Liver (tissue), 10 donors: ENCODE results near the gene CCL18. TPM values are rescaled to one million over a fixed set of nuclear protein-coding genes. Genes with fewer than 3 reads are reported as not detected.
"Not testable (repeated sequence)": the region's sequence is repeated elsewhere in the genome, so short reads cannot be mapped to it uniquely, and the experiment has no call there.

Experiments used
- DNase-seq: peaks from one replicate; pipeline ENCODE4 v3.0.0-alpha.2; 2017; ENCODE audit warnings: low spot score
- H3K27ac ChIP-seq, 2 donors: one replicate each; pipeline ENCODE4 v1.7.0; 2013; ENCODE audit warnings: inconsistent platforms in 2 of 2, low read length in 2 of 2, control low read depth in 1 of 2, low read depth in 1 of 2, mild to moderate bottlenecking in 1 of 2
- H3K27me3 ChIP-seq, 4 donors: one replicate each; pipeline versions ENCODE4 v1.6.1 to v1.7.0; 2013; ENCODE audit warnings: low read length in 3 of 4, inconsistent platforms in 1 of 4, mild to moderate bottlenecking in 1 of 4, moderate library complexity in 1 of 4; ENCODE audit not compliant: control insufficient read depth in 4 of 4, insufficient read depth in 4 of 4
- H3K36me3 ChIP-seq, 4 donors: one replicate each; pipeline versions ENCODE4 v1.6.1 to v1.7.0; 2013; ENCODE audit warnings: low read length in 3 of 4, mild to moderate bottlenecking in 3 of 4, low read depth in 1 of 4, moderate library complexity in 1 of 4; ENCODE audit not compliant: control insufficient read depth in 4 of 4, insufficient read depth in 3 of 4
- H3K4me1 ChIP-seq, 4 donors: one replicate each; pipeline versions ENCODE4 v1.6.1 to v1.7.0; 2013; ENCODE audit warnings: low read length in 3 of 4, mild to moderate bottlenecking in 3 of 4, moderate library complexity in 1 of 4; ENCODE audit not compliant: control insufficient read depth in 4 of 4, insufficient read depth in 4 of 4
- H3K4me3 ChIP-seq, 3 donors: one replicate each; pipeline versions ENCODE4 v1.6.1 to v1.7.0; 2013; ENCODE audit warnings: low read length in 3 of 3, control low read depth in 1 of 3, low read depth in 1 of 3, mild to moderate bottlenecking in 1 of 3
- H3K9ac ChIP-seq, 2 donors: one replicate each; pipeline ENCODE4 v1.7.0; 2013; ENCODE audit warnings: low read length in 2 of 2, mild to moderate bottlenecking in 2 of 2, moderate library complexity in 2 of 2, control low read depth in 1 of 2, low read depth in 1 of 2
- H3K9me3 ChIP-seq, 4 donors: one replicate each; pipeline versions ENCODE4 v1.6.1 to v1.7.0; 2013; ENCODE audit warnings: low read length in 3 of 4; ENCODE audit not compliant: control insufficient read depth in 4 of 4
- CTCF ChIP-seq: fragments of 150-350 bp; IDR thresholded peaks from 2 replicates; pipeline ENCODE4 v1.5.1; 2017; ENCODE audit warnings: improper control_type of control experiment, low read depth, low read length; ENCODE audit not compliant: missing input control
- HNF4A ChIP-seq, 2 donors: conservative IDR thresholded peaks; 2 replicates each; pipeline ENCODE4 v1.6.1; 2016; ENCODE audit warnings: antibody characterized with exemption in 2 of 2, mild to moderate bottlenecking in 2 of 2
- JUND ChIP-seq, 2 donors: IDR thresholded peaks; 2 replicates each; pipeline ENCODE4 v1.6.1; 2016; ENCODE audit warnings: antibody characterized with exemption in 2 of 2
- MAX ChIP-seq: IDR thresholded peaks from 2 replicates; pipeline ENCODE4 v1.6.1; 2016; ENCODE audit warnings: antibody characterized with exemption
- NR2F2 ChIP-seq: IDR thresholded peaks from 2 replicates; pipeline ENCODE4 v1.6.1; 2016; ENCODE audit warnings: antibody characterized with exemption
- RXRA ChIP-seq, 2 donors: IDR thresholded peaks; 2 replicates each; pipeline ENCODE4 v1.6.1; 2017 to 2018; ENCODE audit warnings: antibody characterized with exemption in 2 of 2, mild to moderate bottlenecking in 1 of 2
- SP1 ChIP-seq: IDR thresholded peaks from 2 replicates; pipeline ENCODE4 v1.6.1; 2018; ENCODE audit warnings: antibody characterized with exemption, mild to moderate bottlenecking
- YY1 ChIP-seq: IDR thresholded peaks from 2 replicates; pipeline ENCODE4 v1.6.1; 2016; ENCODE audit warnings: antibody characterized with exemption, mild to moderate bottlenecking
- WGBS: extraction: QIAGEN DNeasy Blood & Tissue Kit; methylation state at CpG from one replicate; pipeline ENCODE4 v1.1.7; 2013; 5-methylcytosine and 5-hydroxymethylcytosine counted together
- polyA plus RNA-seq, 2 donors: library from polyadenylated mRNA; stranded (reverse) in 1 of 2; unstranded in 1 of 2; fragments of 200-250 nt in 1 of 2; fragments of >200 nt in 1 of 2; fragmentation: Nextera tagmentation in 1 of 2; extraction: Ambion mirVana in 1 of 2; gene quantifications; one replicate each; pipeline versions ENCODE4 v1.2.1 to v1.2.3, GENCODE V29; 2013 to 2015
- small RNA-seq: library from RNA; depleted of rRNA; stranded (forward); fragments of <200 nt; gene quantifications from one replicate; pipeline ENCODE3, GENCODE V24; 2014
- total RNA-seq, 2 donors: library from RNA; depleted of rRNA; stranded (reverse); fragments of >200 nt; gene quantifications; one replicate each; pipeline ENCODE4 v1.2.3, GENCODE V29; 2014
- donor health status: healthy.
- donor health status: healthy.
- donor health status: healthy.
- donor health status: healthy.
- donor health status: healthy.

Gene CCL18
- total and polyA plus RNA-seq, 4 donors, result 0.22 to 0.92 (median 0.76) TPM; not detected in 1

- TF ChIP-seq YY1 (no peak), NR2F2 (no peak), MAX (no peak), RXRA (IDR thresholded peaks at IDR 0.05) (no peak), HNF4A (conservative IDR thresholded peaks at IDR 0.05) (no peak), JUND (IDR thresholded peaks at IDR 0.05) (no peak), SP1 (no peak), CTCF (no peak)
- Histone ChIP-seq H3K4me3 (no peak overlapping the region), H3K36me3 (no peaks in the 10 kb centered on the region), H3K9ac (no peak overlapping the region), H3K27me3 (no peaks in the 10 kb centered on the region), H3K4me1 (peaks cover 2 to 6% (median 4%) of the 10 kb centered on the region in 4 donors), H3K9me3 (peaks cover 0 to 7% (median 5%) of the 10 kb centered on the region in 4 donors), H3K27ac (no peak overlapping the region)
- no peak for DNase-seq
- 93% methylated on average over 3 of the region's 3 CpGs for WGBS
These were observed 56.1 kb downstream of the CCL18 start for GRCh38 chr17:36120221-36120620.

GRCh38 chr17:36121099-36121498 is 57.0 kb downstream of the CCL18 start:
- H3K9ac ChIP-seq, H3K27me3 ChIP-seq, H3K36me3 ChIP-seq, H3K4me3 ChIP-seq, H3K27ac ChIP-seq, H3K4me1 ChIP-seq, DNase-seq: not testable (repeated sequence)
- peaks cover 6 to 15% (median 13%) of the 10 kb centered on the region in 4 donors for H3K9me3 ChIP-seq
- 91% methylated on average over 6 of the region's 6 CpGs for WGBS

Small RNAs within 50 kb of the gene (small RNA-seq; reads per million reads assigned to genes)
- gene RN7SL301P, result not detected

Other genes with a start within 250 kb of the CCL18 start
- gene HEATR9, start 195.4 kb upstream of the CCL18 start, total RNA-seq, result under 1 TPM in 1 of 2 donors, not detected in 1; 0.08 TPM
- gene HEATR9, start 195.4 kb upstream of the CCL18 start, polyA plus RNA-seq, result not detected
- gene CCL5, start 183.9 kb upstream of the CCL18 start, total RNA-seq, result 1 to 10 TPM; 1.7 to 2.2 TPM
- 1 to 10 TPM; 2.9 to 4.7 TPM for gene CCL5, start 183.9 kb upstream of the CCL18 start, polyA plus RNA-seq
- gene RDM1, start 133.5 kb upstream of the CCL18 start, total RNA-seq, result 1 to 10 TPM in 1 of 2 donors, not detected in 1; 1.9 TPM
- gene RDM1, start 133.5 kb upstream of the CCL18 start, polyA plus RNA-seq, result under 1 TPM; 0.29 to 0.42 TPM
- not detected for gene LYZL6, start 120.6 kb upstream of the CCL18 start, total RNA-seq
- gene LYZL6, start 120.6 kb upstream of the CCL18 start, polyA plus RNA-seq, result not detected
- gene CCL16, start 82.8 kb upstream of the CCL18 start, total RNA-seq, result 10 to 100 TPM in 1 of 2 donors, under 1 TPM in 1; 0.65 to 22.3 TPM
- gene CCL16, start 82.8 kb upstream of the CCL18 start, polyA plus RNA-seq, result 10 to 100 TPM in 1 of 2 donors, 1 to 10 TPM in 1; 8.1 to 21.7 TPM
- gene CCL14, start 77.5 kb upstream of the CCL18 start, total RNA-seq, result 10 to 100 TPM in 1 of 2 donors, 1 to 10 TPM in 1; 1.9 to 11.6 TPM
- 100 to 1,000 TPM in 1 of 2 donors, 10 to 100 TPM in 1; 68.7 to 124 TPM for gene CCL14, start 77.5 kb upstream of the CCL18 start, polyA plus RNA-seq
- gene CCL15, start 62.7 kb upstream of the CCL18 start, total RNA-seq, result 10 to 100 TPM in 1 of 2 donors, 1 to 10 TPM in 1; 9.2 to 14.1 TPM
- gene CCL15, start 62.7 kb upstream of the CCL18 start, polyA plus RNA-seq, result 10 to 100 TPM in 1 of 2 donors, 1 to 10 TPM in 1; 8.8 to 27.8 TPM
- 1 to 10 TPM; 1.9 to 8.7 TPM for gene CCL23, start 46.3 kb upstream of the CCL18 start, total RNA-seq
- 10 to 100 TPM in 1 of 2 donors, 1 to 10 TPM in 1; 3.9 to 24.4 TPM for gene CCL23, start 46.3 kb upstream of the CCL18 start, polyA plus RNA-seq
- 1 to 10 TPM in 1 of 2 donors, under 1 TPM in 1; 0.92 to 5.6 TPM for gene CCL3, start 25.9 kb downstream of the CCL18 start, total RNA-seq
- gene CCL3, start 25.9 kb downstream of the CCL18 start, polyA plus RNA-seq, result 1 to 10 TPM; 1.6 to 2.1 TPM
- gene CCL4, start 39.6 kb downstream of the CCL18 start, total RNA-seq, result 1 to 10 TPM; 1.7 to 4.6 TPM
- gene CCL4, start 39.6 kb downstream of the CCL18 start, polyA plus RNA-seq, result 1 to 10 TPM; 2.2 to 3.3 TPM
- gene TBC1D3B, start 112.4 kb downstream of the CCL18 start, total RNA-seq, result under 1 TPM; 0.42 to 0.56 TPM
- 1 to 10 TPM in 1 of 2 donors, under 1 TPM in 1; 0.66 to 1.8 TPM for gene TBC1D3B, start 112.4 kb downstream of the CCL18 start, polyA plus RNA-seq
- gene CCL3L1, start 132.5 kb downstream of the CCL18 start, total RNA-seq, result under 1 TPM; 0.42 TPM
- under 1 TPM; 0.15 to 0.21 TPM for gene CCL3L1, start 132.5 kb downstream of the CCL18 start, polyA plus RNA-seq
- 1 to 10 TPM in 1 of 2 donors, under 1 TPM in 1; 0.50 to 2.8 TPM for gene CCL4L2, start 146.8 kb downstream of the CCL18 start, total RNA-seq
- 1 to 10 TPM in 1 of 2 donors, under 1 TPM in 1; 0.83 to 1.3 TPM for gene CCL4L2, start 146.8 kb downstream of the CCL18 start, polyA plus RNA-seq
- gene TBC1D3I, start 200.3 kb downstream of the CCL18 start, total RNA-seq, result under 1 TPM in 1 of 2 donors, not detected in 1; 0.17 TPM
- under 1 TPM in 1 of 2 donors, not detected in 1; 0.11 TPM for gene TBC1D3I, start 200.3 kb downstream of the CCL18 start, polyA plus RNA-seq